ENCODE results near the gene SHLD2. TPM values are rescaled to one million over a fixed set of nuclear protein-coding genes. Genes with fewer than 3 reads are reported as not detected.

SHLD2 gene
- total and polyA plus RNA-seq, 5 experiments from 2014 or later: 17.7 to 24.5 (median 22.5) TPM

Other genes starting within 250 kb of the SHLD2 start
- gene MMRN2, start 137.6 kb upstream of the SHLD2 start, total RNA-seq: 1 to 10 TPM in 1 of 2 experiments, not detected in 1; 1.2 TPM
- gene MMRN2, start 137.6 kb upstream of the SHLD2 start, polyA plus RNA-seq: under 1 TPM in 2 of 3 donors, not detected in 1; 0.11 to 0.74 TPM
- gene SNCG, start 136.6 kb upstream of the SHLD2 start, total RNA-seq: under 1 TPM in 1 of 2 experiments, not detected in 1; 0.58 TPM
- not detected for gene SNCG, start 136.6 kb upstream of the SHLD2 start, polyA plus RNA-seq
- gene ADIRF, start 126.7 kb upstream of the SHLD2 start, total RNA-seq: not detected
- gene ADIRF, start 126.7 kb upstream of the SHLD2 start, polyA plus RNA-seq: not detected
- not detected for gene FAM25A, start 74.9 kb upstream of the SHLD2 start, total RNA-seq
- not detected for gene FAM25A, start 74.9 kb upstream of the SHLD2 start, polyA plus RNA-seq
- gene GLUD1, start 363 bp upstream of the SHLD2 start, total RNA-seq: 10 to 100 TPM; 89.8 to 91.9 TPM
- gene GLUD1, start 363 bp upstream of the SHLD2 start, polyA plus RNA-seq: 100 to 1,000 TPM; 111 to 126 (median 124) TPM
- gene NUTM2A, start 130.2 kb downstream of the SHLD2 start, total RNA-seq: under 1 TPM; 0.52 to 0.88 TPM
- gene NUTM2A, start 130.2 kb downstream of the SHLD2 start, polyA plus RNA-seq: under 1 TPM in 2 of 3 donors, not detected in 1; 0.07 to 0.18 TPM